Ovary (tissue), 9 donors: ENCODE measurements around the gene MED15. TPM values are rescaled to one million over a fixed set of nuclear protein-coding genes. Genes with fewer than 3 reads are reported as not detected.

Experiments used
- DNase-seq, 5 donors: peaks; one replicate each; pipeline ENCODE4 v3.0.0-alpha.2; 2019 to 2020
- H3K27ac ChIP-seq, 2 donors: fragments of 200-600 bp; one replicate each; pipeline versions ENCODE4 v1.5.1 to v1.8.0; 2019 to 2022
- H3K27me3 ChIP-seq: fragments of 200-600 bp; one replicate; pipeline ENCODE4 v1.8.0; 2022
- H3K36me3 ChIP-seq: fragments of 200-600 bp; sonication (generic); one replicate; pipeline ENCODE4 v1.5.1; 2019
- H3K4me1 ChIP-seq: one replicate; pipeline ENCODE4 v1.8.1; 2013; ENCODE audit warnings: mild to moderate bottlenecking, moderate library complexity; ENCODE audit not compliant: insufficient read depth
- H3K4me3 ChIP-seq: fragments of 200-600 bp; sonication (generic); one replicate; pipeline ENCODE4 v1.5.1; 2017
- H3K9me3 ChIP-seq, 2 donors: fragments of 200-600 bp in 1 of 2; sonication (generic) in 1 of 2; one replicate each; pipeline versions ENCODE4 v1.5.1 to v1.8.1; 2013 to 2019; ENCODE audit warnings: mild to moderate bottlenecking in 1 of 2, moderate library complexity in 1 of 2
- CTCF ChIP-seq, 3 donors: fragments of 450-650 bp in 2 of 3; fragments of 200-600 bp in 1 of 3; IDR thresholded peaks; one replicate each; pipeline versions ENCODE4 v1.5.1 to v1.8.0; 2016 to 2022; ENCODE audit warnings: antibody characterized with exemption in 3 of 3, mild to moderate bottlenecking in 1 of 3
- EP300 ChIP-seq: sonication (generic); formaldehyde crosslinking; IDR thresholded peaks from one replicate; pipeline ENCODE4 v1.6.1; 2017; ENCODE audit warnings: antibody characterized with exemption
- POLR2A ChIP-seq: fragments of 450-650 bp; IDR thresholded peaks from one replicate; pipeline ENCODE4 v1.6.1; 2017; ENCODE audit warnings: antibody characterized with exemption, mild to moderate bottlenecking, moderate library complexity
- WGBS, 3 donors: extraction: QIAGEN DNeasy Blood & Tissue Kit in 1 of 3; methylation state at CpG; one replicate each; pipeline versions ENCODE4 v1.1.5 to v1.1.7; 2013 to 2017; 5-methylcytosine and 5-hydroxymethylcytosine counted together
- intact Hi-C, 4 donors: fragments of 100-400 bp; cut with DNase I; formaldehyde crosslinking; loops; one replicate each; pipeline versions ENCODE4 v1.11.0 to v1.15.1; 2022 to 2023
- polyA plus RNA-seq, 2 donors: library from polyadenylated mRNA; stranded (reverse); fragments of 200-250 nt in 1 of 2; fragments of 350-450 nt in 1 of 2; fragmentation: Illumina TruSeq in 1 of 2; extraction: RNeasy Lipid Tissue Mini Kit (QIAGEN cat#74804) in 1 of 2; gene quantifications; one replicate each; pipeline ENCODE4 v1.2.3, GENCODE V29; 2013 to 2014
- total RNA-seq, 7 donors: library from RNA; depleted of rRNA in 2 of 7; stranded (reverse); fragments of >200 nt in 2 of 7; fragmentation: NEBNext Ultra II Directional in 3 of 7; extraction: Animal tissue kit (Norgen Biotek cat#: 25700) in 3 of 7; gene quantifications; one replicate each; pipeline versions ENCODE4 v1.1.0 to v1.2.4, GENCODE V29; 2016 to 2023
- donor health status: DM: no; HTN: no; CAD: no; lungs with moderate emphysema.
- donor health status: DM: no; HTN: no; CAD: no.
- donor health status: Bipolar disorder and iron deficiency.
- donor health status: DM: yes; HTN: yes; CAD: no.
- donor health status: DM: no; HTN: no; CAD: no.
- donor health status: DM: yes; HTN: yes; CAD: no.

Gene MED15
- total and polyA plus RNA-seq, 9 donors, result 21.9 to 79.3 (median 68.3) TPM

GRCh38 chr22:20630873-20631617 lies 123.6 kb downstream of the MED15 start:
- Histone ChIP-seq H3K27ac (no peak overlapping the region), H3K27me3 (no peaks in the 10 kb centered on the region), H3K36me3 (no peaks in the 10 kb centered on the region), H3K4me3 (no peak overlapping the region), H3K9me3 (no peaks in the 10 kb centered on the region), H3K4me1 (no peaks in the 10 kb centered on the region)
- intact Hi-C loops, result no loop called here
- TF ChIP-seq POLR2A (no peak), CTCF (IDR thresholded peaks at IDR 0.05) (no peak), EP300 (no peak)
- no peak for DNase-seq
- 83 to 86% (median 85%) methylated on average over 10 of the region's 10 CpGs for WGBS, 3 donors

- WGBS, 3 donors, result 76 to 88% (median 80%) methylated on average over 6 of the region's 6 CpGs
- Histone ChIP-seq H3K36me3 (no peaks in the 10 kb centered on the region), H3K9me3 (no peaks in the 10 kb centered on the region), H3K4me1 (no peaks in the 10 kb centered on the region), H3K27me3 (no peaks in the 10 kb centered on the region), H3K4me3 (no peak overlapping the region), H3K27ac (no peak overlapping the region)
- intact Hi-C loops, result no loop called here
- no peak for DNase-seq
- no peak for TF ChIP-seq POLR2A
These were observed 124.7 kb downstream of the MED15 start for GRCh38 chr22:20632082-20632481.

GRCh38 chr22:20632518-20632917 lies 125.1 kb downstream of the MED15 start:
- H3K4me1 ChIP-seq, result no peaks in the 10 kb centered on the region
- intact Hi-C loops, result no loop called here
- H3K27ac ChIP-seq, result no peak overlapping the region

GRCh38 chr22:20634560-20635226 lies 127.3 kb downstream of the MED15 start:
- Histone ChIP-seq H3K4me3 (no peak overlapping the region), H3K27me3 (no peaks in the 10 kb centered on the region), H3K36me3 (no peaks in the 10 kb centered on the region), H3K27ac (no peak overlapping the region), H3K4me1 (no peaks in the 10 kb centered on the region), H3K9me3 (no peaks in the 10 kb centered on the region)
- intact Hi-C loops, result no loop called here
- DNase-seq, result no peak
- WGBS, 3 donors, result 80 to 92% (median 84%) methylated on average over 9 of the region's 9 CpGs
- TF ChIP-seq POLR2A (no peak), EP300 (no peak), CTCF (IDR thresholded peaks at IDR 0.05) (no peak)

More at GRCh38 chr22:20632518-20632917, 125.1 kb downstream of the MED15 start:
- H3K9me3 ChIP-seq, result no peaks in the 10 kb centered on the region
- H3K27me3 ChIP-seq, result no peaks in the 10 kb centered on the region
- TF ChIP-seq CTCF (IDR thresholded peaks at IDR 0.05) (no peak), POLR2A (no peak), EP300 (no peak)
- WGBS, 3 donors, result 43 to 68% (median 59%) methylated on average over 4 of the region's 4 CpGs
- no peak for DNase-seq
- H3K36me3 ChIP-seq, result no peaks in the 10 kb centered on the region
- H3K4me3 ChIP-seq, result no peak overlapping the region

- DNase-seq, result no peak
- intact Hi-C loops, result no loop called here
- Histone ChIP-seq H3K36me3 (no peaks in the 10 kb centered on the region), H3K27me3 (no peaks in the 10 kb centered on the region), H3K27ac (no peak overlapping the region), H3K4me3 (no peak overlapping the region), H3K9me3 (no peaks in the 10 kb centered on the region), H3K4me1 (no peaks in the 10 kb centered on the region)
- no peak for TF ChIP-seq CTCF (IDR thresholded peaks at IDR 0.05)
- TF ChIP-seq POLR2A, result no peak
- no peak for TF ChIP-seq EP300
- WGBS, 3 donors, result 80 to 87% (median 81%) methylated on average over 6 of the region's 6 CpGs
These were observed 127.8 kb downstream of the MED15 start for GRCh38 chr22:20635227-20635591.
